CD4-positive, alpha-beta T cell (primary cell): Measurements from ENCODE around the gene ASXL1. TPM values are rescaled to one million over a fixed set of nuclear protein-coding genes. Genes with fewer than 3 reads are reported as not detected.

Experiments
- ATAC-seq: fragments of 200-7000 bp; cut with Tn5 transposase; one replicate; pipeline ENCODE4 v1.10.0; 2022; ENCODE audit warnings: mild to moderate bottlenecking; ENCODE audit not compliant: poor library complexity
- CTCF ChIA-PET: fragments of 350-600 bp; sonication (Branson Sonifier 250); formaldehyde crosslinking; loops from one replicate; lab custom pipeline; 2021; ENCODE audit warnings: antibody characterized with exemption, inconsistent platforms; lab: Charles Lee
- POLR2A ChIA-PET: fragments of 350-600 bp; sonication (Branson Sonifier 250); formaldehyde crosslinking; loops from one replicate; lab custom pipeline; 2021; ENCODE audit warnings: antibody characterized with exemption, inconsistent platforms; lab: Charles Lee
- DNase-seq, 14 experiments: peaks; one replicate each; pipeline ENCODE4 v3.0.0-alpha.2; 2013 to 2020; ENCODE audit warnings: mixed read lengths in 2 of 14
- H3K27ac ChIP-seq, 2 donors: one replicate each; pipeline versions ENCODE4 v1.5.1 to v1.7.0; 2013; ENCODE audit warnings: low read length in 2 of 2, low read depth in 1 of 2, mild to moderate bottlenecking in 1 of 2
- H3K27me3 ChIP-seq, 2 experiments: 1 replicate in 1 of 2; 2 replicates in 1 of 2; pipeline versions ENCODE4 v1.6.1 to v1.7.0; 2013; ENCODE audit warnings: low read length in 2 of 2, control low read depth in 1 of 2, mild to moderate bottlenecking in 1 of 2, moderate library complexity in 1 of 2; ENCODE audit not compliant: insufficient read depth in 2 of 2, control insufficient read depth in 1 of 2
- H3K36me3 ChIP-seq: one replicate; pipeline ENCODE4 v1.6.1; 2013; ENCODE audit warnings: low read length, control low read depth; ENCODE audit not compliant: insufficient read depth
- H3K4me1 ChIP-seq: one replicate; pipeline ENCODE4 v1.6.1; 2013; ENCODE audit warnings: low read length, control low read depth; ENCODE audit not compliant: insufficient read depth
- H3K4me3 ChIP-seq: one replicate; pipeline ENCODE4 v1.5.1; 2013; ENCODE audit warnings: mild to moderate bottlenecking, low read length, moderate library complexity
- H3K9me3 ChIP-seq, 2 experiments: 1 replicate in 1 of 2; 2 replicates in 1 of 2; pipeline versions ENCODE4 v1.6.1 to v1.7.0; 2013; ENCODE audit warnings: low read length in 2 of 2, mild to moderate bottlenecking in 2 of 2, control low read depth in 1 of 2, moderate library complexity in 1 of 2; ENCODE audit not compliant: control insufficient read depth in 1 of 2, insufficient read depth in 1 of 2
- H3K27ac Mint-ChIP-seq: one replicate; pipeline ENCODE4 v1.8.0; 2020; ENCODE audit warnings: mixed read lengths
- H3K27me3 Mint-ChIP-seq: one replicate; pipeline ENCODE4 v1.8.0; 2021; ENCODE audit warnings: mixed read lengths
- H3K36me3 Mint-ChIP-seq: one replicate; pipeline ENCODE4 v1.8.0; 2021; ENCODE audit warnings: low read depth, mixed read lengths
- H3K4me1 Mint-ChIP-seq: one replicate; pipeline ENCODE4 v1.8.0; 2021; ENCODE audit warnings: low read depth, mixed read lengths
- H3K4me3 Mint-ChIP-seq: one replicate; pipeline ENCODE4 v1.8.0; 2020; ENCODE audit warnings: mild to moderate bottlenecking, mixed read lengths
- H3K9me3 Mint-ChIP-seq: one replicate; pipeline ENCODE4 v1.8.0; 2020; ENCODE audit warnings: mixed read lengths
- CTCF ChIP-seq: fragments of 200-600 bp; IDR thresholded peaks from one replicate; pipeline ENCODE4 v1.8.0; 2022; ENCODE audit warnings: antibody characterized with exemption, mild to moderate bottlenecking
- intact Hi-C, 2 experiments: fragments of 100-400 bp; cut with DNase I in 1 of 2; cut with micrococcal nuclease in 1 of 2; formaldehyde crosslinking; loops; one replicate each; pipeline versions ENCODE4 v1.15.1 to v1.9.0; 2023 to 2025; cut with DNase I, micrococcal nuclease
- total RNA-seq, 174 experiments: library from RNA in 2 of 174; stranded (reverse) in 2 of 174; gene quantifications; one replicate each; pipeline ENCODE4 v1.2.3 and lab custom pipeline; 2021 to 2026

ASXL1 gene
- total RNA-seq, 2 experiments from 2014 or later, result 213 to 222 TPM

DNA sequence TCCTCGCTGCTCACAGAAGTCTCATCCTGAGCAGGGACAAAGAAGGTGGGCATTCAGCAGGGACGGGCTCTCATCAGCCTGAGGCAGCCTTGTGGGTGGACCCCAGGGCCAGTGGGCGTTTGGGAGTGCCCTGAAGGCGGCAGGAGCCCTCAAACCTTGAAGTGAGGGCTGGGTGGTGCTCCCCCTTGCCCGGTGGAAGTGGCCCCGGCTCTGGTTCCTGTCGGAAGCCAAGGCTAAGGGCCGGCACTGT, 116.5 kb downstream of the ASXL1 start:
- Mint-ChIP-seq H3K27ac (peak overlapping the region; percentile 82), H3K27me3 (no peaks in the 10 kb centered on the region), H3K36me3 (peaks cover 30% of the 10 kb centered on the region), H3K4me3 (no peak overlapping the region), H3K9me3 (no peaks in the 10 kb centered on the region), H3K4me1 (peaks cover 41% of the 10 kb centered on the region)
- TF ChIP-seq CTCF, result no peak
- H3K9me3 ChIP-seq, result no peaks in the 10 kb centered on the region
- H3K27me3 ChIP-seq, result no peaks in the 10 kb centered on the region
- no peak for DNase-seq
- H3K36me3 ChIP-seq, result peaks cover 35% of the 10 kb centered on the region
- peaks cover 46% of the 10 kb centered on the region for H3K4me1 ChIP-seq
- no peak overlapping the region for H3K27ac ChIP-seq
- CTCF ChIA-PET, result no interaction called here
- no peak for ATAC-seq
- POLR2A ChIA-PET, result no interaction called here
- intact Hi-C loops, result no loop called here
- no peak overlapping the region for H3K4me3 ChIP-seq

DNA sequence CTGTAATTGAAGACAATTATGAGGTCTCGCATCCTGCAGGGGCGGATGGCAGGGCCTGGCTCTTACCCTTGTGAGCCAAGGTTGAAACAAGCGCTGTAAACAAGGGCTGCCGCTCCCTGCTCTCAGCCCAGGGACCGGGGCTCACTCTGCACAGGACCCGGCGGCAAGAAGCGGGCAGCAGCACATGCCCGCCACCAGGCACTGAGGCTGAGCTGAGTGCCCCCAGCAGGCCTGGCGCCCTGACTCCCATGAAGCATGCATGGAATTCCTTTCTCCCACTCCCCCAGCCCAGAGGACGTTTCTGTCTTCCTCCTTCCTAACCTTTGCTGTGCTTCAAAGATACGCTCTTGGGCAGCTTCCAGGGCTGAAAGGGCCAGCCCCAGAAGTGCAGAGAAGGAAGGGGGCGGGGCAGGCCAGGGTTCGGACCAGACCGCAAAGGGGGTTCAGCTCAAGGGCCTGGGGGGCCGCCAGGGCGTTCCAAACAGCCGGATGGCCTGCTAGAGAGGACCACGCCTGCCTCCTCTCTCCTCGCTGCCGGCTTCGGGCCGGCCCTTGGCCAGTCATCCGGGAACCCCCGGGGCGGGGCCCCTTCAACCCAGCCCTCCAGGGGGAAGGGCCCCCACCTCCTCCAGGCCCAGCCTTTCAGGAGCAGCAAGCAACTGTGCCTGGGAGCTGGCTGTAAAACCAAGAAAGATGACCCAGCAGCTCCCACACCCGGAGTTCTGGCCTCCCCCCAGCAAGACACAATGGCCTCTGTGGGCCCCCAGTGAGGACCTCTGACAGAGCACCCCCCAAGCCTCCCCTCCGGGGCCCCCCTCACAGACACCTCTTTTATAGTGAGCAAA, 117.1 kb downstream of the ASXL1 start:
- TF ChIP-seq CTCF, result no peak
- no peaks in the 10 kb centered on the region for H3K9me3 Mint-ChIP-seq
- Histone ChIP-seq H3K27ac (peak overlapping the region; percentile 20 to 57), H3K36me3 (peaks cover 35% of the 10 kb centered on the region), H3K9me3 (no peaks in the 10 kb centered on the region), H3K4me1 (peaks cover 51% of the 10 kb centered on the region), H3K4me3 (no peak overlapping the region), H3K27me3 (no peaks in the 10 kb centered on the region)
- H3K27me3 Mint-ChIP-seq, result no peaks in the 10 kb centered on the region
- H3K36me3 Mint-ChIP-seq, result peaks cover 29% of the 10 kb centered on the region
- DNase-seq, result peak in 2 of 14 experiments; percentile 33 to 51
- H3K27ac Mint-ChIP-seq, result peak overlapping the region; percentile 82
- intact Hi-C loops, result no loop called here
- no peak for ATAC-seq
- ChIA-PET POLR2A (no interaction called here), CTCF (no interaction called here)
- H3K4me3 Mint-ChIP-seq, result no peak overlapping the region
- peaks cover 47% of the 10 kb centered on the region for H3K4me1 Mint-ChIP-seq

GRCh38 chr20:32476684-32477593, 118.8 kb downstream of the ASXL1 start:
- H3K27me3 Mint-ChIP-seq, result no peaks in the 10 kb centered on the region
- peak overlapping the region in 1 of 2 donors; percentile 47 for H3K27ac ChIP-seq
- intact Hi-C loops, result no loop called here
- ATAC-seq, result no peak
- peak in 1 of 14 experiments; percentile 22 for DNase-seq
- no peaks in the 10 kb centered on the region for H3K9me3 ChIP-seq
- no peaks in the 10 kb centered on the region for H3K9me3 Mint-ChIP-seq
- ChIA-PET POLR2A (interaction anchor here (0.7 to 1.7 kb wide), 3 partner anchors 8 to 32 kb away, joined by 3 to 7 read pairs (median 4); no protein-coding TSS in a partner anchor), CTCF (interaction anchor here (0.8 kb wide), 1 partner anchor 58 kb away, joined by 4 read pairs; no protein-coding TSS in a partner anchor)
- H3K4me3 ChIP-seq, result no peak overlapping the region
- H3K36me3 Mint-ChIP-seq, result peaks cover 19% of the 10 kb centered on the region
- peak overlapping the region; percentile 82 for H3K27ac Mint-ChIP-seq
- H3K4me3 Mint-ChIP-seq, result peak overlapping the region; percentile 61
- peaks cover 37% of the 10 kb centered on the region for H3K36me3 ChIP-seq
- H3K4me1 Mint-ChIP-seq, result peaks cover 59% of the 10 kb centered on the region
- H3K27me3 ChIP-seq, result no peaks in the 10 kb centered on the region
- H3K4me1 ChIP-seq, result peaks cover 62% of the 10 kb centered on the region
- no peak for TF ChIP-seq CTCF
